Spleen (tissue), 7 donors: Measurements from ENCODE around the gene DNAJA2.

Source experiments
- POLR2A ChIP-seq, 3 donors: fragments of 450-650 bp; IDR thresholded peaks; one replicate each; pipeline ENCODE4 v1.5.1; 2017; ENCODE audit warnings: antibody characterized with exemption in 3 of 3, mild to moderate bottlenecking in 1 of 3
- TF ChIP-seq, protein P1 (sequence below), 11 experiments: fragments of 200-600 bp in 7 of 11; fragments of 450-650 bp in 4 of 11; sonication (generic) in 4 of 11; IDR thresholded peaks in 8 of 11; conservative IDR thresholded peaks in 3 of 11; 1 replicate in 7 of 11; 2 replicates in 4 of 11; pipeline versions ENCODE4 v1.4.0 to v1.8.0; 2016 to 2021; ENCODE audit warnings: antibody characterized with exemption in 11 of 11, inconsistent platforms in 4 of 11, mild to moderate bottlenecking in 1 of 11
- donor health status: DM: no; HTN: no; CAD: no; lungs with moderate emphysema.
- donor health status: DM: no; HTN: no; CAD: no.
- donor health status: DM: no; HTN: no; CAD: no.

DNA sequence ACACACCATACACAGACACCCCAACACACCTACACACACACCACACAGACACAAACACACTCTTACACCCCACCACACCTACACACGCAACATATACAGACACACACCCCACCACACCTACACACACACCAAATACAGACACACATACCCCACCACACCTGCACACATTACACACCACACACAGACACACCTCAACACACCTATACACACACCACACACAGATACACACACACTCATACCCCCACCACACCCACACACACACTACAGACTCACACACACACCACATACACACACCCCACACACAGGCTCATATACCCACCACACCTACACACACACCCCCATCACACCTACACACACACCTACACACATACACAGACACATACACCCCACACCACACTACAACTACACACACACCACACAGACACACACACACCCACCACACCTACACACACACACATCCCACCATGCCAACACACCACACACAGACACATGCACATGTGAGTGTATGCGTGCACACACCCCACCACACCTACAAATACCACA is 57.9 kb downstream of the DNAJA2 start:
- TF ChIP-seq, protein P1, sequence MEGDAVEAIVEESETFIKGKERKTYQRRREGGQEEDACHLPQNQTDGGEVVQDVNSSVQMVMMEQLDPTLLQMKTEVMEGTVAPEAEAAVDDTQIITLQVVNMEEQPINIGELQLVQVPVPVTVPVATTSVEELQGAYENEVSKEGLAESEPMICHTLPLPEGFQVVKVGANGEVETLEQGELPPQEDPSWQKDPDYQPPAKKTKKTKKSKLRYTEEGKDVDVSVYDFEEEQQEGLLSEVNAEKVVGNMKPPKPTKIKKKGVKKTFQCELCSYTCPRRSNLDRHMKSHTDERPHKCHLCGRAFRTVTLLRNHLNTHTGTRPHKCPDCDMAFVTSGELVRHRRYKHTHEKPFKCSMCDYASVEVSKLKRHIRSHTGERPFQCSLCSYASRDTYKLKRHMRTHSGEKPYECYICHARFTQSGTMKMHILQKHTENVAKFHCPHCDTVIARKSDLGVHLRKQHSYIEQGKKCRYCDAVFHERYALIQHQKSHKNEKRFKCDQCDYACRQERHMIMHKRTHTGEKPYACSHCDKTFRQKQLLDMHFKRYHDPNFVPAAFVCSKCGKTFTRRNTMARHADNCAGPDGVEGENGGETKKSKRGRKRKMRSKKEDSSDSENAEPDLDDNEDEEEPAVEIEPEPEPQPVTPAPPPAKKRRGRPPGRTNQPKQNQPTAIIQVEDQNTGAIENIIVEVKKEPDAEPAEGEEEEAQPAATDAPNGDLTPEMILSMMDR (IDR thresholded peaks at IDR 0.05 in 8 of 11, conservative IDR thresholded peaks at IDR 0.05 in 3 of 11): no peak
- no peak for TF ChIP-seq POLR2A (IDR thresholded peaks at IDR 0.05)
